B cell (primary cell): ENCODE measurements around the gene BMF. TPM values are rescaled to one million over a fixed set of nuclear protein-coding genes. Genes with fewer than 3 reads are reported as not detected.

Source experiments
- ATAC-seq: fragments of 200-7000 bp; cut with Tn5 transposase; one replicate; pipeline ENCODE4 v1.10.0; 2021; ENCODE audit warnings: low read depth, mild to moderate bottlenecking, moderate number of reproducible peaks, moderate library complexity
- CTCF ChIA-PET: fragments of 350-600 bp; sonication (Branson Sonifier 250); formaldehyde crosslinking; loops from one replicate; lab custom pipeline; 2021; ENCODE audit warnings: antibody characterized with exemption, inconsistent platforms; lab: Charles Lee
- POLR2A ChIA-PET: fragments of 350-600 bp; sonication (Branson Sonifier 250); formaldehyde crosslinking; loops from one replicate; lab custom pipeline; 2021; ENCODE audit warnings: antibody characterized with exemption; lab: Charles Lee
- DNase-seq: peaks from one replicate; pipeline ENCODE4 v3.0.0; 2013
- H2AFZ ChIP-seq: 2 replicates; pipeline ENCODE4 v1.6.1; 2012; ENCODE audit warnings: mild to moderate bottlenecking, low read depth, low read length; ENCODE audit not compliant: insufficient read depth, poor library complexity, severe bottlenecking
- H3K27ac ChIP-seq, 2 donors: 1 replicate in 1 of 2; 2 replicates in 1 of 2; pipeline ENCODE4 v1.5.1; 2012 to 2013; ENCODE audit warnings: low read length in 2 of 2, mild to moderate bottlenecking in 2 of 2, moderate library complexity in 1 of 2
- H3K27me3 ChIP-seq, 4 experiments: fragments of 200-600 bp in 1 of 4; sonication (generic) in 1 of 4; replicated peaks in 1 of 4; 1 replicate in 2 of 4; 2 replicates in 2 of 4; pipeline versions ENCODE4 v1.6.1 to v1.7.0; 2013 to 2016; ENCODE audit warnings: low read length in 3 of 4, mild to moderate bottlenecking in 2 of 4, mixed read lengths in 1 of 4, moderate library complexity in 1 of 4; ENCODE audit not compliant: insufficient read depth in 4 of 4, control insufficient read depth in 3 of 4; ENCODE audit errors: control extremely low read depth in 1 of 4
- H3K36me3 ChIP-seq, 2 experiments: replicated peaks in 1 of 2; 1 replicate in 1 of 2; 2 replicates in 1 of 2; pipeline versions ENCODE4 v1.6.1 to v1.7.1; 2013; ENCODE audit warnings: low read length in 1 of 2; ENCODE audit not compliant: insufficient read depth in 2 of 2, control insufficient read depth in 1 of 2; ENCODE audit errors: control extremely low read depth in 1 of 2, extremely low read depth in 1 of 2
- H3K4me1 ChIP-seq, 2 donors: fragments of 200-600 bp in 1 of 2; sonication (generic) in 1 of 2; 1 replicate in 1 of 2; 2 replicates in 1 of 2; pipeline versions ENCODE4 v1.5.1 to v1.6.1; 2013 to 2017; ENCODE audit warnings: low read length in 2 of 2; ENCODE audit not compliant: control insufficient read depth in 2 of 2, insufficient read depth in 2 of 2
- H3K4me2 ChIP-seq: replicated peaks from 2 replicates; pipeline ENCODE3; 2012; ENCODE audit warnings: mild to moderate bottlenecking, low read depth, low read length; ENCODE audit not compliant: poor library complexity, severe bottlenecking
- H3K4me3 ChIP-seq, 5 experiments: fragments of 200-600 bp in 1 of 5; sonication (generic) in 1 of 5; 1 replicate in 3 of 5; 2 replicates in 2 of 5; pipeline versions ENCODE4 v1.5.1 to v1.7.0; 2011 to 2016; ENCODE audit warnings: low read length in 4 of 5, mild to moderate bottlenecking in 4 of 5, low read depth in 2 of 5, control low read depth in 1 of 5, moderate library complexity in 1 of 5; ENCODE audit not compliant: insufficient read depth in 1 of 5; ENCODE audit errors: control extremely low read depth in 1 of 5, extremely low read depth in 1 of 5
- H3K79me2 ChIP-seq: fragments of 200-600 bp; sonication (generic); one replicate; pipeline ENCODE4 v1.6.0; 2016; ENCODE audit warnings: low read length; ENCODE audit not compliant: control insufficient read depth, insufficient read depth
- H3K9ac ChIP-seq: fragments of 200-600 bp; sonication (generic); 2 replicates; pipeline ENCODE4 v1.6.1; 2017; ENCODE audit warnings: mild to moderate bottlenecking, low read length, moderate library complexity
- H3K9me3 ChIP-seq, 3 donors: one replicate each; pipeline versions ENCODE4 v1.6.1 to v1.7.1; 2013; ENCODE audit warnings: low read length in 2 of 3; ENCODE audit not compliant: control insufficient read depth in 2 of 3, insufficient read depth in 1 of 3; ENCODE audit errors: control extremely low read depth in 1 of 3
- H4K20me1 ChIP-seq: 2 replicates; pipeline ENCODE4 v1.6.0; 2012; ENCODE audit warnings: mild to moderate bottlenecking, low read length; ENCODE audit not compliant: insufficient read depth, control insufficient read depth, poor library complexity, severe bottlenecking
- H3K27ac Mint-ChIP-seq: one replicate; pipeline ENCODE4 v1.8.0; 2021; ENCODE audit warnings: mixed read lengths
- H3K27me3 Mint-ChIP-seq: one replicate; pipeline ENCODE4 v1.8.0; 2021; ENCODE audit warnings: mixed read lengths
- H3K4me1 Mint-ChIP-seq: one replicate; pipeline ENCODE4 v1.8.0; 2021; ENCODE audit warnings: mixed read lengths
- H3K4me3 Mint-ChIP-seq: one replicate; pipeline ENCODE4 v1.8.0; 2021; ENCODE audit warnings: mixed read lengths
- H3K9me3 Mint-ChIP-seq: one replicate; pipeline ENCODE4 v1.8.0; 2022; ENCODE audit warnings: mixed read lengths; ENCODE audit not compliant: insufficient read depth
- CTCF ChIP-seq: fragments of 200-600 bp; IDR thresholded peaks from one replicate; pipeline ENCODE4 v1.8.0; 2022; ENCODE audit warnings: antibody characterized with exemption, mild to moderate bottlenecking
- EZH2 ChIP-seq: IDR thresholded peaks from 2 replicates; pipeline ENCODE4 v1.6.1; 2012; ENCODE audit warnings: borderline replicate concordance, low read depth, mild to moderate bottlenecking, moderate library complexity, low read length; ENCODE audit not compliant: insufficient read depth, poor library complexity, severe bottlenecking
- WGBS: methylation state at CpG from one replicate; pipeline ENCODE4 v1.1.5; 2013; ENCODE audit warnings: missing lambda C conversion rate; ENCODE audit not compliant: insufficient coverage; 5-methylcytosine and 5-hydroxymethylcytosine counted together
- intact Hi-C: fragments of 100-400 bp; cut with micrococcal nuclease; formaldehyde crosslinking; loops from one replicate; pipeline ENCODE4 v1.10.0; 2022
- polyA plus RNA-seq: library from polyadenylated mRNA; depleted of rRNA; stranded (reverse); fragments of >200 nt; gene quantifications from 2 replicates; pipeline ENCODE4 v1.2.3, GENCODE V29; 2012
- total RNA-seq, 2 donors: library from RNA; stranded (reverse); fragments of 120-200 nt in 1 of 2; gene quantifications; 1 replicate in 1 of 2; 2 replicates in 1 of 2; pipeline versions ENCODE4 v1.2.3 to v1.2.4, GENCODE V29; 2013 to 2022

The BMF gene
- total and polyA plus RNA-seq, 2 donors (not counting 1 experiment from before 2014, with no cell fraction given), result 43.2 to 343 TPM

GRCh38 chr15:40047415-40048210 lies 61.1 kb downstream of the BMF start:
- CTCF ChIA-PET, result interaction anchor here (0.6 to 16.5 kb wide), 16 partner anchors 11 to 236 kb away, joined by 3 to 934 read pairs (median 6); partner anchors contain the start of genes ANKRD63, BMF and BUB1B
- Histone ChIP-seq H3K9ac (no peak overlapping the region), H3K27ac (peak overlapping the region; percentile 52 to 56), H3K27me3 (no peaks in the 10 kb centered on the region), H3K36me3 (no peaks in the 10 kb centered on the region), H4K20me1 (no peaks in the 10 kb centered on the region), H3K4me2 (peak overlapping the region; percentile 53), H3K4me3 (no peak overlapping the region), H3K4me1 (peaks cover 59 to 66% of the 10 kb centered on the region in 2 donors), H3K79me2 (peaks cover 18% of the 10 kb centered on the region), H2AFZ (peak overlapping the region; percentile 55), H3K9me3 (no peaks in the 10 kb centered on the region)
- WGBS, result 16% methylated on average over 10 of the region's 15 CpGs
- intact Hi-C loops, result loop anchor here (5.0 kb wide), 1 partner anchor 275 kb away; the partner anchor contains the start of gene INAFM2
- Mint-ChIP-seq H3K27ac (peak overlapping the region; percentile 84), H3K9me3 (no peaks in the 10 kb centered on the region), H3K27me3 (no peaks in the 10 kb centered on the region), H3K4me1 (peaks cover 66% of the 10 kb centered on the region), H3K4me3 (peak overlapping the region; percentile 57)
- DNase-seq (peak; percentile 64), ATAC-seq (peak; percentile 15)
- POLR2A ChIA-PET, result interaction anchor here (0.7 to 8.4 kb wide), 16 partner anchors 9 to 55 kb away, joined by 3 to 324 read pairs (median 3); partner anchors contain the start of genes BMF and SRP14
- TF ChIP-seq EZH2 (no peak), CTCF (no peak)
